ENCODE measurements around the gene RBMS3.

The RBMS3 gene

GRCh38 chr3:29481249-29481648 lies 200.4 kb downstream of the RBMS3 start:
- DNase-seq (ENCODE audit: low read depth in 3 of 3), result no peak

- DNase-seq (ENCODE audit: low read depth in 3 of 3), result no peak
These were observed 201.3 kb downstream of the RBMS3 start for GRCh38 chr3:29481969-29482767.

- no peak for DNase-seq (ENCODE audit: low read depth in 3 of 3)
These were observed 203.8 kb downstream of the RBMS3 start for GRCh38 chr3:29484633-29485032.

GRCh38 chr3:29486096-29486495 lies 205.2 kb downstream of the RBMS3 start:
- no peak for DNase-seq (ENCODE audit: low read depth in 3 of 3)

DNA sequence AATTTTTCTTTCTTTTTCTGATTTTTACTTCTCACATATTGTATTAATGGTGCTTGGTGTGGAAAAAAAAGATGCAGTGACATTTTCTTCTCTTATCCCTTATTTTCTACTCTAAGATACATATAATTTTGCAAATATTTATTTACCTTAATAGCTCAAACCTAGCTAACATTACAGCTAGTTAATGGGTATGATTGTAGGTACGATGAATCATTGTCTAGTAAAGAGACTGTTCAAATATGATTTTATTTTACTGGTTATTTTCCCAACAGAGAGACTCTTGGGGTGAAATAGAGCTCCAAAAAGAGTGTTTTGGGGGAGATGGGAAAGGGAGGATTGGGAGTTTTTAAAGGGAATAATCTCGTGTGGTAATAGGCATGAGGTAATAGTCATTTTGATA lies 206.0 kb downstream of the RBMS3 start:
- DNase-seq (ENCODE audit: low read depth in 3 of 3), result no peak

- no peak for DNase-seq (ENCODE audit: low read depth in 3 of 3)
These were observed 208.1 kb downstream of the RBMS3 start for GRCh38 chr3:29488922-29489321.

DNA sequence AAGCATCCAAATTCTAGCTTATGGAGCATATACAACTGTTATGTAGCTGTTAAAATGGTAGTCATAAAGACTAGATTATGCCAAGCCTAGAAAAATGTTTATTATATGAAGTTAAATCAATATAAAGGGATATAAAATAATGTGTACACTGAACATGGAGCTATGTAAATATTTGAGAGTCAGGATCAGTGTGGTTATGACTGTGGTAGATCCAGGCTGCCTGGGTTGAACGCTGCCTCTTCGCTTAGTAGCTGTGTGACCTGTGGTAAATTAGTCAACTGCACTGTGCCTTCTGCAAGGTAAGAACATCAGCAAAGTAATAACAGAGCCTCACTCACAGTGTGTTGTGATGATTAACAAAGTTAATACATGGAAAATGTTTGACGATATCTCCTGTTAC lies 212.2 kb downstream of the RBMS3 start:
- no peak for DNase-seq (ENCODE audit: low read depth in 3 of 3)

- no peak for DNase-seq (ENCODE audit: low read depth in 3 of 3)
These were observed 213.6 kb downstream of the RBMS3 start for GRCh38 chr3:29494305-29495036.

DNA sequence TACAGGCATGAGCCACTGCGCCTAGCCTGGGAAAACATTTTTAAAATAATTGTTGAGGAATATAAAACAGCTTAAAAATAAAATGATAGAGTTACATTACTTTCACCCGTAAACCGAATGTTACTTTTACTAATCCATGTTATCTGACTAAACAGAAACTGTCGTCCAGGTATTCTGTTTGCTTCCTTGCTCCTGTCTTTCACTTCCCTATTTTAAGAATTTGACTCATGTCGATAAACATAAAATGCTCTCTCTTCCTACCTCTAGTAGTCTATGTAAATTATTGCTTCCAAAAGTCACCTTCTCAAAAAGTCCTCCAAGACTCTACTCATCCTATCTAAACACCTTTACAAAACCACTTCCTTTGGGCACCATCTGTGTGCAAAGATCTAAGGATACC lies 216.4 kb downstream of the RBMS3 start:
- DNase-seq (ENCODE audit: low read depth in 3 of 3), result no peak

- no peak for DNase-seq (ENCODE audit: low read depth in 3 of 3)
These were observed 221.9 kb downstream of the RBMS3 start for GRCh38 chr3:29502771-29503170.

DNA sequence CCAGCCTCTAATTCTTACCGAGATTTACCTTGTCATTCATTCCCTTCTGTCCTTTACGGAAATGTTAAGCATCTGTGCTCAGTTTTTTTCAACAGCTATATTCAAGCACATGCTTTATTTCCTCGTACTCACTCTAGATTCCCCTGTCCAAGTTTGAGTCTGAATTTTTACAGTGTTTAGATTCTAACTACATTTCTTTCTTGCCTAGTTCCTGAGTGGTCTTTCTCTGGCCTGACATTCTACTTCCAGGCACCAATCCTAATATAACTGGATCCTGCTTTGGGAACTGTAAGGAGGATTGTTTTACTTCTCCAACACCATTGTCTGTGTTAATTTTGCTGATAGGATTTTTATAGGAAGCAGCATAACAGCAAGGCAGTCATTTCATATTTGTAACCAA lies 222.4 kb downstream of the RBMS3 start:
- DNase-seq (ENCODE audit: low read depth in 3 of 3), result no peak

GRCh38 chr3:29503958-29504357 lies 223.1 kb downstream of the RBMS3 start:
- no peak for DNase-seq (ENCODE audit: low read depth in 3 of 3)

DNA sequence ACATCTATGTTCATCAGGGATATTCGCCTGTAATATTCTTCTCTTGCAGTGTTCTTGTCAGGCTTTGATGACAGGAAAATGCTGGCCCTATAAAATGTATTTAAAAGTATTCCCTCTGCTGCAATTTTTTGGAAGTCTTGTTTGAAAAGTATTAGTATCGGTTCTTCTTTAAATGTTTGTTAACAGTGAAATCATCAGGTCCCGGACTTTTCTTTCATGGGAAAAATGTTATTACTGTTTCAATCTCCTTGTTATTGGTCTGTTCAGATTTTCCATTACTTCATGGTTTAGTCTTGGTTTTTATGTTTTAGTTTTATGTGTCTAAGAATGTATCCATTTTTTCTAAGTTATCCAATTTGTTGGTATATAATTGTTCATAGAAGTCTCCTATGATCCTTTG lies 225.6 kb downstream of the RBMS3 start:
- no peak for DNase-seq (ENCODE audit: low read depth in 3 of 3)

GRCh38 chr3:29511701-29512100 lies 230.8 kb downstream of the RBMS3 start:
- DNase-seq (ENCODE audit: low read depth in 3 of 3), result no peak

- no peak for DNase-seq (ENCODE audit: low read depth in 3 of 3)
These were observed 231.8 kb downstream of the RBMS3 start for GRCh38 chr3:29512641-29513040.

- no peak for DNase-seq (ENCODE audit: low read depth in 3 of 3)
These were observed 232.4 kb downstream of the RBMS3 start for GRCh38 chr3:29513236-29513635.

DNA sequence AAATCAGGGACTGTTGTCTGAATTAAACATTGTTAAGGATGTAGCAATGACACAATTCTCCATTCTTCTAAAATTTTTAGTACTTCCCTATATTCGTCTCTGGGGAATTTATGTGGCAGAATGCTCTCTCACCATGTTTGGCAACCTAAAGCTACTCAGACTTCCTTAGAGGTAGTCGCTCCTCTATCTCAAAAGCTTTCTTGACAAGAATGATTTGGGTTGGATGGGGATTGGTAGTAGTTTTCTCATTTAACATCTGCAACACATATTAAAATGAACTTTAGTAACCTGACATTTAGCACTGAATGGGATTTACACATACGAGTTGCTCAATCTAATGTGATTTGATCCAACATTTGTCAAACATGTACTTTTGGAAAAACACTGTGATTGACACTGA lies 233.3 kb downstream of the RBMS3 start:
- DNase-seq (ENCODE audit: low read depth in 3 of 3), result no peak

- no peak for DNase-seq (ENCODE audit: low read depth in 3 of 3)
These were observed 234.0 kb downstream of the RBMS3 start for GRCh38 chr3:29514912-29515311.

- DNase-seq (ENCODE audit: low read depth in 3 of 3), result no peak
These were observed 234.6 kb downstream of the RBMS3 start for GRCh38 chr3:29515451-29515850.

- no peak for DNase-seq (ENCODE audit: low read depth in 3 of 3)
These were observed 235.3 kb downstream of the RBMS3 start for GRCh38 chr3:29516164-29516563.

DNA sequence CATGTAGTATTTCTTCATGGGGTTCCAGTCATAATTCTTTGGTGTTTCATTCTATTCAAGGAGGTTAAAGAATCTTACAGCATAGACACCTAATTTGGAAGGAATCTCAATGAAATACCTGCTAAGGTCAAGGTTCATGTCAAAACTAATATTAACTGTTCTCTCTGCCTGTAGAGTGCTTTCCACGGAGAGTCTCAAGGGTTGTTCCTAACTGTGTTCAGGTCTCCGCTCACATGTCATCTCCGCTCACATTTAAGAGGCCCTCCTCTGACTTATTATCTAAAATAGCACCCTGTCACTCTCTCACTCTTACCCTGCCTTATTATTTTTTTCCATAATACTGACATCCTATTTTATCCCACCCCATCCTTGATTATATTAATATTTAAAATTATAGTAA lies 239.9 kb downstream of the RBMS3 start:
- DNase-seq (ENCODE audit: low read depth in 3 of 3), result no peak

DNA sequence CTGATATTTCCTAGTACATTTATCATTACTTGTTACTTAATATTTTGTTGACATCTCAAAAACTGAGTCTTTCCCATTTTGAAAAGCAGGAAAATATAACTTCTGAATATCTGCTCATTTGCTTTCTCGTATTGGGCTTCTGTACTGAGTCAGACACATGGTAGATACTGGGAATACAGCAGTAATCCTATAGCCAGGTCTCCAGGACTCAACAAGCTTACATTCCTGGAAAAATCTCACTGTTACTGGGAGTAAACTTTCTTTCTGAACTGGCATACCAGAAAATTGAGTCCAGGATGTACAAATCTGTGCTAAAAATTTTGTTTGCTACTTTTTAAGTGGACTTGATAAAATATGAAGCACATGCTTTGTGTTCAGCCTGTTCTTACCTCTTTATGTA lies 240.4 kb downstream of the RBMS3 start:
- DNase-seq (ENCODE audit: low read depth in 3 of 3), result no peak

- no peak for DNase-seq (ENCODE audit: low read depth in 3 of 3)
These were observed 240.9 kb downstream of the RBMS3 start for GRCh38 chr3:29521751-29522150.
